Stimulated activated effector memory CD8-positive, alpha-beta T cell treated with anti-CD3 and anti-CD28 coated beads, Interleukin-12 subunit alpha, Interleukin-12 subunit beta, amount 100 ng/mL, for 72 hours (primary cell): ENCODE measurements around the gene FAM171A2.
"Not testable (repeated sequence)": the region's sequence is repeated elsewhere in the genome, so short reads cannot be mapped to it uniquely, and the experiment has no call there.

Experiments used
- ATAC-seq: fragments of 150-1000 bp; cut with Tn5 transposase; 2 replicates; pipeline ENCODE4 v1.10.0; 2021
- DNase-seq, 2 donors: peaks; one replicate each; pipeline ENCODE4 v3.0.0; 2021 to 2022; ENCODE audit warnings: low spot score in 2 of 2
- H3K27ac Mint-ChIP-seq: one replicate; pipeline ENCODE4 v1.8.0; 2022; ENCODE audit warnings: mild to moderate bottlenecking, mixed read lengths
- H3K36me3 Mint-ChIP-seq: one replicate; pipeline ENCODE4 v1.8.0; 2022; ENCODE audit warnings: mild to moderate bottlenecking, mixed read lengths
- H3K4me1 Mint-ChIP-seq: one replicate; pipeline ENCODE4 v1.8.0; 2022; ENCODE audit warnings: mixed read lengths
- H3K4me3 Mint-ChIP-seq: one replicate; pipeline ENCODE4 v1.8.0; 2022; ENCODE audit warnings: mild to moderate bottlenecking, mixed read lengths
- H3K9me3 Mint-ChIP-seq: one replicate; pipeline ENCODE4 v1.8.0; 2022; ENCODE audit warnings: mixed read lengths

The FAM171A2 gene

GRCh38 chr17:44374306-44375195, 10.9 kb upstream of the FAM171A2 start:
- ATAC-seq (peak; percentile 25), DNase-seq (no peak)
- H3K4me3 Mint-ChIP-seq = no peak overlapping the region
- H3K9me3 Mint-ChIP-seq = no peaks in the 10 kb centered on the region
- no peak overlapping the region for H3K27ac Mint-ChIP-seq
- peaks cover 6% of the 10 kb centered on the region for H3K4me1 Mint-ChIP-seq
- H3K36me3 Mint-ChIP-seq = peaks cover 6% of the 10 kb centered on the region

GRCh38 chr17:44372036-44372435, 8.4 kb upstream of the FAM171A2 start:
- DNase-seq = no peak
- no peak for ATAC-seq
- H3K27ac Mint-ChIP-seq = no peak overlapping the region
- H3K36me3 Mint-ChIP-seq = no peaks in the 10 kb centered on the region
- H3K4me1 Mint-ChIP-seq = peaks cover 6% of the 10 kb centered on the region
- H3K9me3 Mint-ChIP-seq = no peaks in the 10 kb centered on the region
- H3K4me3 Mint-ChIP-seq = no peak overlapping the region

- not testable (repeated sequence) for H3K27ac Mint-ChIP-seq, DNase-seq, H3K36me3 Mint-ChIP-seq, H3K9me3 Mint-ChIP-seq, ATAC-seq, H3K4me1 Mint-ChIP-seq
- H3K4me3 Mint-ChIP-seq = peak overlapping the region; percentile 55
These were observed 5.9 kb upstream of the FAM171A2 start for GRCh38 chr17:44369414-44370023.

GRCh38 chr17:44368391-44369243, 5.0 kb upstream of the FAM171A2 start:
- H3K4me1 Mint-ChIP-seq, DNase-seq, H3K9me3 Mint-ChIP-seq, ATAC-seq, H3K27ac Mint-ChIP-seq, H3K36me3 Mint-ChIP-seq, H3K4me3 Mint-ChIP-seq: not testable (repeated sequence)

GRCh38 chr17:44367231-44367979, 3.8 kb upstream of the FAM171A2 start:
- Mint-ChIP-seq H3K9me3 (no peaks in the 10 kb centered on the region), H3K27ac (no peak overlapping the region), H3K36me3 (no peaks in the 10 kb centered on the region), H3K4me1 (no peaks in the 10 kb centered on the region), H3K4me3 (no peak overlapping the region)
- no peak for ATAC-seq
- no peak for DNase-seq

DNA sequence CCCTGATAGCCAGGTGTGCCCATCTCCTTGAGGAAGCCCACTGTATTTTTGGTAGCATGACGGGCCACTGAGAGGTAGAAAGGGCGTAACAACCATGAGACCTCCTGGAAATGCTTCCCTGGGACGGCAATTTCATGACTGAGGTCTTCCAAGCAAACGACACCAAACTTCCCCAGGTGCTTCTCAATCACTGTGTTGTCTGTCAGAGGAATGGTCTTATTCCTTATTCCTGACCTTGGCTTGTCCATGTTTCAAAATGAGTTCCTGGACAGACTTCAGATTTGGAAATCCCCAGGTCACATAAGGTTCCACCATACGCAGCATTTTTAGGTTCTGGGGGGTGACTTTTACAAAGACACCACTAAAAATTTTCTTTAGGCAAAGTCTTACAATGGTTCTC, 1.4 kb upstream of the FAM171A2 start:
- DNase-seq, H3K9me3 Mint-ChIP-seq, ATAC-seq, H3K4me1 Mint-ChIP-seq, H3K27ac Mint-ChIP-seq, H3K36me3 Mint-ChIP-seq: not testable (repeated sequence)
- peak overlapping the region; percentile 61 for H3K4me3 Mint-ChIP-seq

DNA sequence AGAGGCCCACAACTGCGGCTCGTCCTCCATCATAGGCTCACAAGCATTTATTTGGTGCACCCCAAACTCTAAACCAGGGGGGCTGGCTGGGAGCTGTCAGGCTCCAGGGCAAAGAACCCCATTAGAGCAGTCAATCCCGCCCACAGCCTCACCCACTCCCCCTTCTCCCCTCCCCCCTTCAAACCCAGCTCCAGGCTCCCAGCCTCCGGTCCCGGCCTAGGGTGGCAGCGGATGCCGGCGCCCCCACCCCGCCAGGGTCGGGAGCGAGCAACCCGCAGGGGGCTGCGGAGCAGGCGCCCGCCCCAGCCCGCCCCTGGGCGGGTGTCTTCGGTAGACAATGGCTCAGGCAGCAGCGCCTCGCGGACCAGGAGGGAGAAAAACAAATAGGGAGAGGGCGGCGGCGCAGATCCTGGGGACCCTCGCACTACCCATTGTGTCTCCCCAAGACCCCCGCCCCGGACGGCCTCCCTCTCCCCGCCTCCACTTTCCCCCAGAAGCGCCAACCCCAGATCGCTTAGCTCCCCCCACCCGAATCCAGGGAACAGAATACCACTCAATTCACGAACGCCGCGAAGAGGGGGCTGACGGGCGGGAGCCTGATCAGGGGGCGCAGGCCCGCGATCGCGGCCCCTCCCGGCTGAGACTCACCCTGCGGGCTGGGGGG, 572 bp downstream of the FAM171A2 start:
- peak overlapping the region; percentile 61 for H3K4me3 Mint-ChIP-seq
- no peaks in the 10 kb centered on the region for H3K4me1 Mint-ChIP-seq
- no peaks in the 10 kb centered on the region for H3K36me3 Mint-ChIP-seq
- no peaks in the 10 kb centered on the region for H3K9me3 Mint-ChIP-seq
- peak; percentile 44 for ATAC-seq
- H3K27ac Mint-ChIP-seq = no peak overlapping the region
- DNase-seq = no peak

GRCh38 chr17:44362459-44362948, 1.1 kb downstream of the FAM171A2 start:
- no peak overlapping the region for H3K27ac Mint-ChIP-seq
- H3K36me3 Mint-ChIP-seq = no peaks in the 10 kb centered on the region
- peak overlapping the region; percentile 61 for H3K4me3 Mint-ChIP-seq
- ATAC-seq (no peak), DNase-seq (no peak)
- no peaks in the 10 kb centered on the region for H3K9me3 Mint-ChIP-seq
- no peaks in the 10 kb centered on the region for H3K4me1 Mint-ChIP-seq

- no peaks in the 10 kb centered on the region for H3K36me3 Mint-ChIP-seq
- H3K4me3 Mint-ChIP-seq = no peak overlapping the region
- H3K27ac Mint-ChIP-seq = no peak overlapping the region
- no peaks in the 10 kb centered on the region for H3K4me1 Mint-ChIP-seq
- no peak for DNase-seq
- ATAC-seq = no peak
- H3K9me3 Mint-ChIP-seq = no peaks in the 10 kb centered on the region
These were observed 2.1 kb downstream of the FAM171A2 start for GRCh38 chr17:44361292-44362260.

DNA sequence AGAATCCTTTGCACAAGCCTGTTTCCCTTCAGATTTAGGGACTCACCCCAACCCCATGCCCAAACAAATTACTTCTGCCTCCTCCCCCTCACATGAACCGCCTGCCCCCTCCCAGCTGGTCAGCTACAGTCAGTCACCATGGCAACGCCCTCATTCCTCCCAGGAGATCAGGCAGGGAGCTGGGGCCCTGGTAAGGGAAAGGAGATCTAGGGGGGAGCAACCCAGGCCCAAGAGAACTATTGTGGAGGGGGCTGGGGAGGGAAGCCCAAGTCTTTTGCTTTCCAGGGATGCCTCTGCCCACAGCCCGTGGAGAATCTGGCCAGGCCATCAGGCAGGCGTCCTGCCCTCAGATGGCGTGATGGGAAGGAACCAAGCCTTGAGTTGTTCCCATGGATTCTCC, 2.8 kb downstream of the FAM171A2 start:
- Mint-ChIP-seq H3K36me3 (no peaks in the 10 kb centered on the region), H3K9me3 (no peaks in the 10 kb centered on the region), H3K4me1 (no peaks in the 10 kb centered on the region), H3K27ac (no peak overlapping the region), H3K4me3 (no peak overlapping the region)
- DNase-seq = no peak
- ATAC-seq = no peak

DNA sequence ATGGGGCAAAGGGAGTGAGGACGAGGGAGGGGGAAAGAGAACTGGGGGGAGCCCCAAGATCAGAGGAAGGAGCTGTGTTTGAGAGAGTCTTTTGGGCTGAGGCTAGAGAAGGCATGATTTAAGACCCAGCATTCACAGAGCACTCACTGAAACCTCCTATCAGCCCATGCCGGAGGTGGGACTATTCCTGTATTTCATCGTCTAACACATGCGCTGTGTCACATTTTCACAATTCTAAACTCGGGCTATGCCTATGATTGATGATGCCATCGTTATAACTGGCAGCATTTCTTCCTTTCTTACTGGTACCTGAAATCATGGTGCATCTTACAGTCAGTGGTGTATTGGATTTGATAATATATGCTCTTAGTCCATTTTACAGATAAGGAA, 3.5 kb downstream of the FAM171A2 start:
- no peaks in the 10 kb centered on the region for H3K36me3 Mint-ChIP-seq
- ATAC-seq (no peak), DNase-seq (no peak)
- no peak overlapping the region for H3K4me3 Mint-ChIP-seq
- no peak overlapping the region for H3K27ac Mint-ChIP-seq
- H3K9me3 Mint-ChIP-seq = no peaks in the 10 kb centered on the region
- H3K4me1 Mint-ChIP-seq = no peaks in the 10 kb centered on the region

DNA sequence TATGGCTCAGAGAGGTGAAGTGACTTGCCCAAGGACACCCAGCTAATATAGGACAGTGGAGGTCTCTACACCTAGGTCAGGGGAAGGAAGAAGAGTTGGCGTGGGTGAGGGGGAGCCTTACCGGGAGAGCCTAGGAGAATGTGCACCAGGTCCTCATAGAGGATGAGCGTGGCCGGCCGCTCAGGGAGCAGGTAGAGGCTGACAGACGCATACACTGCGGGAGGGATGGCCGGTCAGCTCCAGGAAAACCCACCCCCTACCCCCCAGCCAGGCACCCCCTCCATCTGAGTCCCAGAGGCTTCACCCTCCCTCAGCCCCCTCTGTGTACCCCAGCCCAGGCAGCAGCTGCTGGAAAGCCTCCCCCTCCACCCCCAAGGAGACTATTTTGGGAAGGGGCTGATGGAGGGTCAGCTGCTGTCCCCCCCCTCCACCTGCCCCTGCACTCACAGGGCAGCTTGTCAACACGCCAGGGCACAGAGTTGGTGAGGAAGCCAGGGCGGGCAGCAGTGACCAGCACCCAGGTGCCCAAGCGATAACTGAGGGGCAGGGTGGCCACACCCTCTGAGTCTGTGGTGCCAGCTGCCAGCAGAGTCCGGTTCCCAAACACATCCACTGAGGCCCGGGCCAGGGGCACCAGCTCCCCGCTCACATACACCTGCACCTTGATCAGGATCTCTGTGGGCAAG, 4.1 kb downstream of the FAM171A2 start:
- no peak overlapping the region for H3K27ac Mint-ChIP-seq
- no peaks in the 10 kb centered on the region for H3K9me3 Mint-ChIP-seq
- no peak overlapping the region for H3K4me3 Mint-ChIP-seq
- DNase-seq (no peak), ATAC-seq (no peak)
- H3K4me1 Mint-ChIP-seq = no peaks in the 10 kb centered on the region
- no peaks in the 10 kb centered on the region for H3K36me3 Mint-ChIP-seq

DNA sequence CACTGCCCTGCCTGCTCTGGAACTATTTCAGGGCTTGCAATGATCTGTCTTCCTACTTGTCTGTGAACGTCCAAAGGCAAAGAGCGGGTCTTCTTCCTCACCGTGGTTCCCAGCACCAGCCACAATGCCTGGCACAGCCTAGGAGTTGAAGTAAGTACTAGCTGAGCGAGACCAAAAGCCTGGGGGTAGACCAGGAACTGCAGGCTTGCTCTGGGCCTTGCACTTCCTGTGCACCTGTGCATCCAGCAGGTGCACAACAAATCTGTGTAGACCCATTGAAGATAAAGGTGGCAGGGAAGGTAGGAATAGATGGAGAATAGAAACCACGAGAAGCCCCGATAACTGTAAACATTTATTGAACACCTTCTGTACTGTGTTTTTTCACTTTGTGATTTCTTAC, 4.6 kb downstream of the FAM171A2 start:
- DNase-seq = no peak
- Mint-ChIP-seq H3K36me3 (no peaks in the 10 kb centered on the region), H3K9me3 (no peaks in the 10 kb centered on the region), H3K4me1 (no peaks in the 10 kb centered on the region), H3K4me3 (no peak overlapping the region), H3K27ac (no peak overlapping the region)
- ATAC-seq = no peak
